AG04449 (cell line): ENCODE data around the gene MUSTN1.

Experiments used
- CTCF ChIA-PET: fragments of 350-600 bp; formaldehyde crosslinking; extraction: SDS; loops from one replicate; lab custom pipeline; 2021; ENCODE audit warnings: antibody characterized with exemption; lab: Yijun Ruan, JAX
- POLR2A ChIA-PET: fragments of 400-600, 350-600 bp; formaldehyde crosslinking; extraction: SDS; loops from one replicate; lab custom pipeline; 2020; ENCODE audit warnings: antibody characterized with exemption, inconsistent platforms; lab: Yijun Ruan, JAX
- DNase-seq: peaks from one replicate; pipeline ENCODE4 v3.0.0-alpha.2; 2010; ENCODE audit warnings: low read depth, low spot score
- H3K4me3 ChIP-seq: 2 replicates; pipeline ENCODE4 v1.5.1; 2011; ENCODE audit warnings: low read depth, mild to moderate bottlenecking, control low read depth, low read length
- TF ChIP-seq, protein P1 (sequence below): IDR thresholded peaks from one replicate; pipeline ENCODE4 v1.5.1; 2011; ENCODE audit warnings: mild to moderate bottlenecking, moderate library complexity, low read length, control low read depth, inconsistent platforms; ENCODE audit not compliant: insufficient read depth; ENCODE audit errors: missing control alignments

MUSTN1 gene

DNA sequence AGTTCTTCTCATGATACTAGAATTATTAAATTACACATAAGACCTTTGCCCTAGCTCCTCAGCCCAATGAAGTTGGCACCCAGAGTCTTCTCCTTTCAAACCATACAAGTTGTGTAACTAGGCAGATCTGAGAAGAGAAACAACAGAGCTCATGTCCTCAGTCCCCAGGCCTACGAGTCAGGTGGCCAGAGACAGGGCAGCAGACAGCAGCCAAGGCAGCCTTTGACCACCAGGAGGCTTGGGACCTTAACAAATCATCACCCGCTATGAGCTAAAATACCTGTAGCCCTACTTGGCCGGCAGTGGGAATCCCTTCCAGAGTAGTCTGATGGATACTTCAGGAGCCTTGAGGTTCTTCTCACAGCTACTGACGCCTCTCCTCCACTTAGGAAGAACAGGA is 44.3 kb upstream of the MUSTN1 start:
- ChIA-PET CTCF (interaction anchor here (1.1 to 1.5 kb wide), 3 partner anchors 10 to 56 kb away, joined by 3 to 4 read pairs (median 3); no protein-coding TSS in a partner anchor), POLR2A (no interaction called here)
- DNase-seq = no peak
- no peak overlapping the region for H3K4me3 ChIP-seq
- TF ChIP-seq, protein P1, sequence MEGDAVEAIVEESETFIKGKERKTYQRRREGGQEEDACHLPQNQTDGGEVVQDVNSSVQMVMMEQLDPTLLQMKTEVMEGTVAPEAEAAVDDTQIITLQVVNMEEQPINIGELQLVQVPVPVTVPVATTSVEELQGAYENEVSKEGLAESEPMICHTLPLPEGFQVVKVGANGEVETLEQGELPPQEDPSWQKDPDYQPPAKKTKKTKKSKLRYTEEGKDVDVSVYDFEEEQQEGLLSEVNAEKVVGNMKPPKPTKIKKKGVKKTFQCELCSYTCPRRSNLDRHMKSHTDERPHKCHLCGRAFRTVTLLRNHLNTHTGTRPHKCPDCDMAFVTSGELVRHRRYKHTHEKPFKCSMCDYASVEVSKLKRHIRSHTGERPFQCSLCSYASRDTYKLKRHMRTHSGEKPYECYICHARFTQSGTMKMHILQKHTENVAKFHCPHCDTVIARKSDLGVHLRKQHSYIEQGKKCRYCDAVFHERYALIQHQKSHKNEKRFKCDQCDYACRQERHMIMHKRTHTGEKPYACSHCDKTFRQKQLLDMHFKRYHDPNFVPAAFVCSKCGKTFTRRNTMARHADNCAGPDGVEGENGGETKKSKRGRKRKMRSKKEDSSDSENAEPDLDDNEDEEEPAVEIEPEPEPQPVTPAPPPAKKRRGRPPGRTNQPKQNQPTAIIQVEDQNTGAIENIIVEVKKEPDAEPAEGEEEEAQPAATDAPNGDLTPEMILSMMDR = no peak

DNA sequence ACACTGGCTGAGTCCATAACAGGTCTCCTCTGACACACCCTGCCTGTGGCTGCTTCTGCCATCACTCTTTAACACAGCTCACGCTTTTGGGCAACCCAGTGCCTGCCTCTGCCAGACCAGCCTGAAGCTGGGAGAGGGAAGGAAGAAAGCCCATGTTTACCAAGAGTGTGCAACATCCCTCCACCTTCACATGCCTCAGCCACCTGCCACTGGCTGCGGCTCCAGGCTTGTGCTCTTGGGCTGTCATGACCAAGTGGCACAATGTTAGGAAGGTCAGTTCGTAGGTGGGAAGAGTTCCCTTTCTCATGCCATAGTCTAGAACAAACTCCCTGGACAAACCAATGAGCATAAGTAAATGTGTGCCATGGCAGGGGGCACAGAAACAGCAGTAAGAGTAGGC is 42.3 kb upstream of the MUSTN1 start:
- ChIA-PET CTCF (no interaction called here), POLR2A (no interaction called here)
- TF ChIP-seq, protein P1 = no peak
- no peak overlapping the region for H3K4me3 ChIP-seq
- no peak for DNase-seq

DNA sequence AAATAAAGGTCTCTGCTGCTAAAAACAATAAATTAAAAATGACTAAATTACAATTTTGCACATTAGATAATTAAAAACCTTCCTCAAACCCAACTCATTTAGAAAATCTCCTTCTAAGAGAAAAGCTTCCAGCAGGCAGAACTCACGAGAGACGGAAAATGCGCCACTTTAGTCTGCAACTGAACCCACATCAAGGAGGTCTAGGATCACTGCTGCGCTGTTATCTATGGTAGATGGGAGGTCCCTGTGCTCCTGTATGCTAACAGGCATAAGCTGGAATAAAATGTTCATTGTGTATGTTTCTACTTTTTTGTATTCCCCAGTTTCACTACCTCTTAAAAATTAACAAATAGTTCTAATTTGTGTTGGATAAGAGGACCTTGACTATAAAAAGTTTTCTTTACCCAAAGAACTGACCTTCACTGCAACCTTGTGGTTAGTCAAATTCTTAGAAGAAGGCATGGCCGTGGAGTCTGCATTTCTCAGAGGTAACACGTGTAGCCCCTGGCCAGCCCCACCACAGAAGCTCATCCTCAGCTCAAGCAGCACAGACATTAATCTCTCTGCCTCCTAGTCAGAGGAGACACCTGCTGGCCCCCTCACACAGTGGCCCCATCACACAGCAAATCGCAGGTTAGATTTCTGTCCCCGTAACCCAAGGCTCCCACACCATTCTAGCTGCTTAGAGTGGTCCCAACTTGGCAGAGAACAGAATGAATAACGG is 40.2 kb upstream of the MUSTN1 start:
- no peak for DNase-seq
- ChIA-PET POLR2A (no interaction called here), CTCF (interaction anchor here (0.8 kb wide), 1 partner anchor 59 kb away, joined by 3 read pairs; no protein-coding TSS in a partner anchor)
- TF ChIP-seq, protein P1 = no peak
- no peak overlapping the region for H3K4me3 ChIP-seq

DNA sequence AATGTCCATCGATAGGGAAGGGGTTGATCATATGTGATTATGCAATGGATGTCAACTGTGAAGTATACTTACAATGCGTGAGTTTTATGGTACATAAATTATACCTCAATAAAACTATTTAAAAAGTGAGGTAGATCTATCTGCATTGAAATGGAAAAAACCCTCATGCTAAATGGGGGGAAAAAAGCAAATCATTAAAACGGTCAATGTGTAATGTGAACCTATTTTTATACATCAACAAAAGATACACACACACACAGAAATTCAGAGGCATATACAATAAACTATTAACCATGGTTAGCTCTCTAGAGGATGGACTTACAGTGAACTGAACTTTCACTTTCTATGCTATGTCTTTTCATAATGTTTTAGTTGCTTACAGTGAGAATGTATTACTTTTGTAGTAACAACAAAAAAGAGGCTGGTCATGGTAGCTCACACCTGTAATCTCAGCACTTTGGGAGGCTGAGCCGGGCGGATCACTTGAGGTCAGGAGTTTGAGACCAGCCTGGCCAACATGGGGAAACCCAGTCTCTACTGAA is 39.4 kb upstream of the MUSTN1 start:
- CTCF ChIA-PET = interaction anchor here (0.8 kb wide), 1 partner anchor 60 kb away, joined by 3 read pairs; no protein-coding TSS in a partner anchor

DNA sequence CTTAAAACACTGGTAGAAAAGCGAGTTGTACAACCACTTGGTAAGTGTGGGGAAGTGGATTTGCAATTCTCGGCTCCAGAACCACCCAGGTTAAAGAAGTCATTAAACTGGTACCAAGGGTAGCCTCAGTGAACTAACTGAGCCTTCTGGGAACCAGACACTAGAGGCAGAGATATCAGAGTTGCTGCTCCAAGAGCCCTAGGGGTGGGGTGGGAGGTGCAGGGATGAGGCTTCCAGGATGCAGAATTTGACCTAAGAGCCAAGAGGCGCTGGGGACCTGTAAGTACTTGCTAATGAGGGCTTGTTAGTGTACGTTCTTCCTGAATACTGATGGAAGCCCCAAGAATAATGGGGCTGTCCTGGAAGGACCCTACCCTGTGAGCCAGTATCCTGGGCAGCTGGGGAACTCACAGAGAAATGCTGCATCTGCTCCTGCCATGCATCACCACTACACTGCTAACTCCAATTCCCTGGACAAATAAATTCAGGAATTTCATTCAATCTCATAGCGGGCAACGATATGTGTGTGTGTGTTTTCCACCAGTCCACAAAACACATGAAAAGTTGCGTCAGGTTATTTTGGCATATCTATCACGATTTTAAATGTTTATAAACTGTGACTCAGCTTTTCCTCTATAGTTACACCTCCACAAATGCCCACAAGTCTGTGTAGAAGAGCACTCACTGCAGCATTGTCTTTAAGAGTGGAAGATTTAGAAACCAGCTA is 38.8 kb upstream of the MUSTN1 start:
- POLR2A ChIA-PET = interaction anchor here (0.6 kb wide), 1 partner anchor 20 kb away, joined by 4 read pairs; no protein-coding TSS in a partner anchor
- H3K4me3 ChIP-seq = no peak overlapping the region
- no peak for DNase-seq
- TF ChIP-seq, protein P1 = no peak
- CTCF ChIA-PET = interaction anchor here (0.8 to 1.2 kb wide), 2 partner anchors 12 to 60 kb away, joined by 3 read pairs; no protein-coding TSS in a partner anchor

More for the DNA sequence above, 39.4 kb upstream of the MUSTN1 start:
- POLR2A ChIA-PET = interaction anchor here (0.6 kb wide), 1 partner anchor 20 kb away, joined by 4 read pairs; no protein-coding TSS in a partner anchor
- DNase-seq = no peak
- TF ChIP-seq, protein P1 = no peak
- H3K4me3 ChIP-seq = no peak overlapping the region
